Stimulated activated CD4-positive, alpha-beta T cell treated with anti-CD3 and anti-CD28 coated beads, Interleukin-15, amount 100 ng/mL, for 48 hours (primary cell): ENCODE data around the gene KLF4.
A peak's percentile ranks its signal among the peaks of the same experiment; 100 is the strongest.
"Not testable (repeated sequence)": the region's sequence is repeated elsewhere in the genome, so short reads cannot be mapped to it uniquely, and the experiment has no call there.

Experiments used
- DNase-seq, 2 donors: peaks; one replicate each; pipeline ENCODE4 v3.0.0-alpha.2; 2020; ENCODE audit warnings: low read depth in 2 of 2

The KLF4 gene

DNA sequence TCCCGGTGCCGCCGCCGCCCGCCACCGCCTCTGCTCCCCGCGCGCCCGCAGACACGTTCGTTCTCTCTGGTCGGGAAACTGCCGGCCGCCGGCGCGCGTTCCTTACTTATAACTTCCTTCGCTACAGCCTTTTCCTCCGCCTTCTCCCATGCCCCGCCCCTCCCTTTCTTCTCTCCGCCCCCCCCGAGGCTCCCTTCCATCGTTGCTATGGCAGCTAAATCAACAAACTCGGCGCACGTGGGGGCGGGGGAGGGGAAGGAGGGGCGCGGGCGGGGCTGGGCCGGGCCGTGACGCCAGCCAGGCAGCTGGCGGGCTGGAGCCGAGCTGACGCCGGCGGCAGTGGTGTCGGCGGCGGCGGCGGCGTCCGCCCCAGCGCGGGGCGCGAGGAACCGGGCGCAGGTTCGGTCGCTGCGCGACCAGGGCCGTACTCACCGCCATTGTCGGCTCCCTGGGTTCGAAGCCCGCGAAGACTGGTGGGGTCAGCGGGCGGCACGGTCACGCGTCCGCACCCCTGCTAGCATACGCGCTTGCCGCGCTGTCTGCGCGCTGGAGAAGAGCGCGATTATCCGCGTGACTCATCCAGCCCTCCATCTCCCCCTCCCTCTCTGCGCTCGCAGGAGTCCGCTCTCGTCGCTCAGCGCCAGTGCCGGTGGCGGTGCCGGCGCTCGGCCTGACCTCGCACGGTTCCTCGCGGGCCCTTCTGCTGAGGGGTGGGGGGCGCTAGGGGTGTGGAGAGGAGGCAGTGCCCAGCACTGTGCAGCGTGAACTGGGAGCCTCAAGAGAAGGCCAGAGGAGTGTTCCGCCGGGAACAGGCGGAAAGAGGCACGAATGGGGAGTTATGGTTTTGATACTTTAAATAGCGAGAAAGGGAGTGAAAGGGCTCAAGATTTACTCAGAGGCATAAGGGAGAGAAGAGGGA lies at the start of gene KLF4:
TSS of gene KLF4 (minus strand) at position 83 of the 919 bp plus-strand sequence. CDS start 597 bp downstream, outside the sequence.
- peak; percentile 64 to 67 for DNase-seq

DNA sequence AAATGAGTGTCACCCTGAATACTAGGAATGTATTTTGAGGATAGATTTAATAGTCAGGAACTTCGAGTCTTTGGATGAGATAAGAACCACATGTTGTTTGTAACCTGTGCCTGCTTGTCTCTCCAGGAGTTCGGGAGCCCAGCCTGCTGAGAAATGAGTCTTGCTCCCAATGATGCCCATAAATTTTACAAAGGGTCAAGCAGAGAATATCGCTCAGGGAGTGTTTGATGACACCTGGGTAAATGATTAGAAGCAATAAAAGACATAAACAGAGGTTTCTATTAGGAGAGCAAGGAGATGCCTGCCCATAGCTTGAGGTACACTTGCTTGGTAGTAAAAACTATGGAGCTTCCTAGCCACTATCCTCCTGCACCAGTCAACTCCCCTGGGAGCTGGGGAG lies 46.9 kb upstream of the KLF4 start:
- no peak for DNase-seq

DNA sequence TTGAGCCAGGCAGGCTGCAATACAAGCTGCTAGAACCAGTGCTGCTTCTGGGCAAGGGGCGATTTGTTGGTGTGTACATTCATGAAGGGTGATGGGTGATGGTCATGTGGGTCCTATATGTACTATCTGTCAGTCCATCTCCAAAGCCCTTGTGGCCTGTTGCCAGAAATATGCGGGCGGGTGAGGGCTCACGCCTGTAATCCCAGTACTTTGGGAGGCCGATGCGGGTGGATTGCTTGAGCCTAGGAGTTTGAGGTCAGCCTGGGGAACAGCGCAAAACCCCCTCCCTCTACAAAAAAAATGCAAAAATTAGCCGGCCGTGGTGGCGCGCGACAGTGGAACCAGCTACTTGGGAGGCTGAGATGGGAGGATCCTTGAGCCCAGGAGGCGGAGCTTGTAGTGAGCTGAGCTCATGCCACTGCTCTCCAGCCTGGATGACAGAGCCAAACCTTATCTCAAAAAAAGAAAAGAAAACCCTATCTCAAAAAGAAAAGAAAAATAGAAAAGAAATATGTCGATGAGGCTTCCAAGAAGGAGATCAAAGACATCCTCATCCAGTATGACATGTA lies 45.0 kb upstream of the KLF4 start:
- no peak for DNase-seq

DNA sequence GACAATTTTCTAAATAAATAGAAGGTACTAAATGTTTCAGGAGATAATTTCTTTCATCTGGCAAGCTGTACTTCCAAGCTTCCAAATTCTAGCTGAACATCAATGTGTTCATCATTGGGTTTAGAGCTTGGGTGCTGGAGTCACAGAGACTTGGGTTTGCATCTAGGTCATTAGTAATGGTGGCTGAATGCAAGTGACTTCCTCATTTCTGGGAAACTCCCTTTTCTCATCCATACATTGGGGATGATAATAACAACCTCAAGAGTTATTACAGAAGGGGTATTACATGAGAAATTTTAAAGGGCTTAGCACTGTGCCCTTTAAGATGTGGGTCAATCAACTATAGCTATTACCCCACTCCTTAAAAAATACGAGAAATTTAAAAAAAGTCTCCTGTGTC lies 41.1 kb upstream of the KLF4 start:
- no peak for DNase-seq

DNA sequence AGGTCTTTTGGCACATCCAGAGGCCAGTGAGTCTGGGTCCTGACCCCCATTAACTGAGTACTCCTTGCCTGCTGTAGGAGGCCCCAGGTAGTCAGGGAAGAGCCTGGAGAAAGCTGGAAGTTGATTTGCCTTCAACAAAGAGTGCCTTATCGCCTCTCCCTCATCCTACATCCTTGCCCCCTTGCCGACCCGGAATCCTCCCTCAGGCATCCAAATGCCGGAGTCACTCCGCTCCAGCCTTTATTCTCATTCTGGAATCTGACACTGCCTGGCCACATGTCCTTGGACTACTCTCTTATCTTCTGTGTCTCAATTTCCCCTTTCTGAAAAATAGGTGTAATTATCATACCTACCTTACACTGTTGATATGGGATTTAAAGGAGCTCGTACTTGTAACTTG lies 39.1 kb upstream of the KLF4 start:
- DNase-seq, result no peak

DNA sequence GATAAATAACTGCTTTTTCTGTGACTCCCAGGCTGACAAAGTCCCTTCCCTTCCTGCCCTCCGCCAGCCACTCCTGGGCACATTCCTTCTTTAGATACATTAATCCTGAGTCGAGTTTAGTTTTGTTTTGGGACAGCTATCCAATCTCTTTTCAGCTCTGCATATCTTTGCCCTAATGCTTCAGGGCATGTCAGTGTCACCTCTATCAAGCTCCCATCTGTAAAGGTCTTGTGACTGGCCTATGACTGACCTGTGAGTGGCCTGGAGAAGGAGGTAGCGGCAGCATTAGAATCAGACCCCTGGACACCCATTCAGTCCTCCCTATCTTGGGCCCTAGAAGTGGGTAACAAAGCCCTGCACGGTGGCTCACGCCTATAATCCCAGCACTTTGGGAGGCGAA lies 34.0 kb upstream of the KLF4 start:
- DNase-seq, result no peak

DNA sequence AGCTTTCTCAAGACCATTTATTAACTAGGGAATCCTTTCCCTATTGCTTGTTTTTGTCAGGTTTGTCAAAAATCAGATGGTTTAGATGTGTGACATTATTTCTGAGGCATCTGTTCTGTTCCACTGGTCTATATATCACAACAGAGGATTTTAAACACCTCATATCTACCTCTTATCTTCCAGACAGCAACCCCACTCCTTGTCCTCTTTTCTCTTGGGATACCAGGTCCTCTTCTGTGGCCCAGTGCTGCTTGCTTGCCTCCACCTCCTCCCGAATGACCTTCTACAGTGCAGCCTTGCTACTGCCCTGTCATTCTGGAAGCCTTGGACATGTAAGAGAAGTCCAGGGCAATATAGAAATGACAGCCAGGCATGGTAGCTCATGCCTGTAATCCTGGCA lies 30.6 kb upstream of the KLF4 start:
- DNase-seq, result no peak

DNA sequence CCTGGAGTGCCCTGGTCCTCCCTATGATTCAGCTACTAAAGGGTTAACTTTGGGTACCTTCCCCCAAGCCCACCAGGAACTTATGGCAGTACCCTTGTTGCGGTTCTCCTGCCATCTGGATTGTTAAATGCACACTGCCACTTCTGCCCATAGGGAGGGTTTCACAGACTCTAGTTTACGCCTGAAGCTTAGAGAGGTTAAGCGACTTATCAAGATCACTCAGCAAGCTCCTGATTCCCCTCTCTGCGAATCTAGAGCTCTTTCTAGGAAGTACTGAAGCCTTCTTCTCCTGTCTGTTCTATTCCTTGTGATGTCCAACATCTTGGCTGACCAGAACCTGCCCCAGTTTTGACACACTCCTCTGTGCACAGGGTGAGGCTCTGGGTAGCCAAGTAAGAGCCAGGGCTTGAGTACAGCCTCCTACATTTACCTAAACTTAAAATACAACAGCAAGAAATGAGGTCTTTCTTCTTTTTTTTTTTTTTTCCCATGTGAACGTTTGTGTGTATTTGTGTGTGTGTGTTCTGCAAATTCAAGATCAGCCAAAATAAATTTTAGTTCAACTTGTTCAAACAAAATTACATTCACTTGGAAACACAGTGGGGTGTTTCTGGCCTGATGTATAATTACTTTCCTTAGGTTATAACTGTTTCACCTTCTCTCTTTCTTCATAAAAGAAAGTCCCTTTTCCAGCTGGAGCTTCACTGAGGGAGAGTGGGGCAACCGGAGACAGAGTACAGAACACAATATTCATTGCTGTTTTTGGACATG lies 28.7 kb upstream of the KLF4 start:
- DNase-seq, result no peak

DNA sequence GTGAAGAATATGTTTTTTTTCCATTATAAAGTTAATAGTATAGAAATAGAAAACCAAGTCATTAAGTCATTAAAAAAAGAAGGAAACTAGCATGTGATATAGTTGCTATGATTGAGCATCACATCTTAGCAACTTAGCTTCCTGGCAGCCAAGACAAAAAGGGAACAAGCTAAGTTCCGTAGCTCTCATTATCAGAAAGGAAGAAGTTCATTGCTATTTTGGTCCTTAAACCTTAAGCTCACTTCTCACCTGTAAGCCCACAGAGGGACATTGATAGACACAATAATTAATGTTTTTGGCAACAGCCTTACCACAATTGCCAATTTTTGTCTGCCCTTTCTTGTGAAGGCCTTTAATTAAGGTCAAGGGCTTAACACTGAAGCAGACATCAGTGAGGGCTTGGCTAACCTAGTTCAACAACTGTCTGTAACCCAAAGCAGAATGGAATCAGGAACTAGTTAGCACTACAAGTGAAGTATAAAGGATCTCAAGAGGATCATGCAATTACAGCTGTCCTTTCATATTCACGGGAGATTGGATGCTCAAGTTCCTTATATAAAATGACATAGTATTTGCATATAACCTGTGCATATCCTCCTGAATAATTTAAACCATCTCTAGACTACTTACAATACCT lies 24.0 kb upstream of the KLF4 start:
- DNase-seq, result no peak

DNA sequence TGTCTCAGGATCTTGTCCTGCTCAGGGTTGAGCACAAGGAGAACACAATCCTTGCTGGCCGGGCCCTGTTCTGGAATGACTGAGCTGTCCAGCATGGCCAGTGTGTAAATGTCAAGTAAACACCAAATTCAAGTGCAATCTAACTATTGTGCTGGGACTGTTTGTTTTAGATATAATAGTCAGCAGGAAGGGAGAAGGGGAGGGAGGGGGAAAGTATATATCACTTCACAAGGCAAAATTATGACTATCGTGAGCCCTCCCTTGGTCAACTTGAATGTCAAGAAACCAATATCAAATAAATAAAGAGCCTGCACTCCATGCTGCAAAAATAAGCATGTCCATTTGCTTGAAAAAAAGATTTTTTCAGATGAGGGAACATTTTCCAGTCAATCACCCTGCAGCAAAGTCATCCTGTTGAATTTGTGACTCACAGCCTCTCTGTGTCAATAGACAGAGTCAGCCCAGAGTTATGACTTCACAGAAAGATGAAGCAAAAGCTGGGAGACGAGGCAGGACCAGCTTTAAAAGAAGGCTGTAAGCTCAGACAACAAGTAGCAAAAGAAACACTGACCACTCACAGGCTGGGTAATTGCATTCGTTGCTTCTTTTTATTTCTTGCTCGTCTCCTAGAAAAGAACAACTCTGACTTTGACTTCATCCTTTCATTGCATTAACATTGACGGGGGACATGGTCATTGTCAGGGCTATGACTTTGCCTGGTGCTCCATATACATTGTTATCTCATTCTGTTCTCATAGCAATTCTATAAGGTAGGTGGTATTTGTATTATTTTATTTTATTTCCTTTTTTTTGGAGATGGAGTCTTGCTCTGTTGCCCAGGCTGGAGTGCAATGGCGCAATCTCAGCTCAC lies 15.3 kb upstream of the KLF4 start:
- DNase-seq, result no peak

DNA sequence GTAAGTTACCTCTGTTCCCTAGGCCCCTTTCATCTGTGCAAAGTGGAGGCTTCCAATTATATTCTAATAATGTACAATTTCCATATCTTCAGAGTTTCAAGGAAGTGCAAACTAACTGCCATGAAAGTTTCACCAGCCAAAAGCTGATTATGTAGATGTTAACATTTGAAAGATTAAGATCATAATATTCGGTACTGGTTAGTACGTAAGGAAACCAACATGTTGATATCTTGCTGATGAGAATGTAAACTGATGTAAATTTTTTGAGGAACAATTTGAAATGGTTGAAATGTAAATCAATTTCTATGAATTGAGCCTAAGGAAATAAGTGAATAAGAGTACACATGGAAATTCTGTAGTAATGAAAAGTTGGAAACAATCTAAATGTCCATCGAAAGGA lies 12.9 kb upstream of the KLF4 start:
- DNase-seq, result no peak

DNA sequence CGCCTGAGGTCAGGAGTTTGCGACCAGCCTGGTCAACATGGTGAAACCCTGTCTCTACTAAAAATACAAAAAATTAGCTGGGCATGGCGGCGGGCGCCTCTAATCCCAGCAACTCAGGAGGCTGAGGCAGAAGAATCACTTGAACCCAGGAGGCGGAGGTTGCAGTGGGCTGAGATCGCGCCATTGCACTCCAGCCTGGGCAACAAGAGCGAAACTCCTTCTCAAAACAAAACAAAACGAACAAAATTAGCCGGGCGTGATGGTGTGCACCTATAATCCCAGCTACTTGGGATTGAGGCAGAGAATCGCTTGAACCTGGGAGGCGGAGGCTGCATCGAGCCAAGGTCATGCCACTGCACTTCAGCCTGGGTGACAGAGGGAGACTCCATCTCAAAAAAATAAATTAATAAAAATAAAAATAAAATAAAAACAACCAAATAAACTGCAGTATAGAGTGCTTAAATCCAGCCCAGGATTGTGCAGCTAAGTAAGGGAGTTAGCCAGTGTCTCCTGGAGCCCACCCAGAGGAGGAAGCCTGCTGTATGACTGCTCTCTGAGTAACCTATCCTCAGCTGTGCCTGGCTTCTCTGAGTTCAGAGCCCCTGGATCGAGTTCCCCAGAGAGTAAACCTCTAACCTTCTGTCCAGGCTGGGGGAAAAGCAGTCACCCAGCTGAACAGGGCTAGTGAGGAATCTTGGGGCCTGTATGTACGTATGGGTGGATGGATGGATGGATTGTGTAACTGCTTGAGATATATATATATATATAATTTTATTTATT lies 11.0 kb upstream of the KLF4 start:
- not testable (repeated sequence) for DNase-seq

DNA sequence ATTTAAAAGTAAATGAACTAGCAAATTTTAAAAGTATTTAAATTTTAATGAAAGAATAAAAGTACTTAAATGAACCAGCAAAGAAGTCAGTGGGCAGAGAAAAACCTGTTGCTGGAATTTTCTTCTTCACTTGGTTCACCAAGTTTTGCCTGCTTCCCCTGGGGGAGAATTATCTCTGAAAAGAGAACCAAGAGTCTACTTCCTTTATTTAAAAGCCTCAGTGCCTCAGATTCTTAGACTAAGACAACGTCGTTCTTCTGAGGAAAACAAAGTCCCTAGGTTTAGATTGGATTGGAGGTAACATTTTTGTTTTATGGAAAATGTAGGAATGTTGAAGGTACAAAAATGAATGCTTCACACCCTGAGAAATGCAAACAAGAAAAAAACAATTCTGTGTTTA lies 7.4 kb upstream of the KLF4 start:
- DNase-seq, result no peak

DNA sequence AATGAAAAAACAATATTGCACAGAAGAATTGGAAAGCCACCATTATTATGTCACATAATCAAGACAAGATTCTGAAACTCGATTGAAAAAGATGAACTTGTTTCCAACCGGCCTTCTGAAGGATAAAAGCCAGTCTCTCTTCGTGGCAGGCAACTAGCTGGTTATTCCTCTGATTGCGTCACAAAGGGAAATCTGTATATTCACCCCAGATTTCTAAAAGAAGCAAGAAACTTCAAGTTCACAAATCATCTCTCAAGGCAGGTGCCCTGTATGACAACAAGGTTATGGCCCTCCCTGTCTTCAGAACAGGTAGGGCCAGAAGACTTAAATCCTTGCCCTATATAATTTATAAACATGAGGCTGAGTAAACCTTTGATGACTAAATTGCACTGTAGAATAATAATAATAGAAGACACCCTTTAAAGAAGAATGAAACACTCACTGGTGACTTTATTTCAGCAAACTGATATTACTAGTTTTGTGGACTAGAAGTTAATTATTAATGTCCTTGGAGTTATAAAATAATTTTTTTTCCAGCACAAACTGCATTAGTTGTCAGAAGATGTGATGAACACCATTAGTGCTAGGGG lies 2.9 kb upstream of the KLF4 start:
- DNase-seq, result no peak

DNA sequence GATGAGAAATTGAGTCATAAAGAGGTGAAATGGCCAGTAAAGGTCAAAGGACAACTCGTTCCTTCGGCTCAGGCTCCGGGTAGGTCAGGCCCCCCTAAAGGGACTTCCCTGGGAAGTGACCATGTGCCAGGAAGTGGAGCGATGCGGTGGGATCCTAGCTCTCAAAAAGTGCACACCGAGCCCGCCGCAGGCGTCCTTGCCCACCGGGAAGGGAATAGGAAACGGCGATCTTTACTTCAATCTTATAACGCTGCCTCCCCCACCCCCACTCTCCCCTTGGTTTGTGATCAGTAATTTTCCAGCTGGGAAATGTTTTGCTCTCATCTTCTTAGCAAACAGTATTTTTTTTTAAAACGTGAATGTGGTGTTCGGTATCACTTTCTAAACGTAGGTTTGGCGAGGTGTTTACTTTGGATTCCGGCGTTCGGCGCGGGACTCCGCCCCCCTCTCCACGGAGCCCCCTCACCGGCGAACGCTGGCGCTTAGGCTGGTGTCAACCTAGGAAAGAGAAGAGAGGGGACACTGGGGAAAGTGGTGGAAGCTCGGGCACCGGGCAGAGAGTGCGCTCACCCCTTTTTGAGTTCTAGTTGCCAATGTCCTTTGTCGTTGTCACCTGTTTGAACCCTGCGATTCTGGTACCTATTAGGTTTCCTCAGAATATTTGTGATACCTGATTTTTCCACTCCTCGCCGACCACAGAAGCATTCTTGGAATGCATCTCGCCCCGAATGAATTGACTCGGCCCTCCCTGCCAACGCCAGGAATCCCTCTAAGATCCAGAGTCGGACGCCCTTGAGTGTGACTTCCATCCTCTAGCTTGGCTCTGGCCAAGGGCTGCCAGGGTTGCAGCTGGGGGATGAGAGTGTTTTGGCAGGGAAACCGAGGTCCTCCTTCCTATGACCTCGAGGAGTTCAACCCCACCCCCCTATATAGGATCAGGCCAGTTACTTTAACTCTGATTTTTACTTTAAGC lies 1.8 kb upstream of the KLF4 start:
- DNase-seq, result no peak

DNA sequence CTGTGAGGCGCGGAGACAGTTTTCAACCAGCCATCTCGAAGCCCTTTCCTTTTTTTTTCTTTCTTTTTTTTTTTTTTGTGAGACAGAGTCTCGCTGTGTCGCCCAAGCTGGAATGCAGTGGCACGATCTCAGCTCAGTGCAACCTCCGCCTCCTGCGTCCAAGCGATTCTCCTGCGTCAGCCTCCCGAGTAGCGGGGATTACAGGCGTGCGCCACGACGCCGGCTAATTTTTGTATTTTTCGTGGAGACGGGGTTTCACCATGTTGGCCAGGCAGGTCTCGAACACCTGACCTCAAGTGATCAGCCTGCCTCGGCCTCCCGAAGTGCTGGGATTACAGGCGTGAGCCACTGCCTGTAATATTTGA lies 1.0 kb upstream of the KLF4 start:
- not testable (repeated sequence) for DNase-seq

DNA sequence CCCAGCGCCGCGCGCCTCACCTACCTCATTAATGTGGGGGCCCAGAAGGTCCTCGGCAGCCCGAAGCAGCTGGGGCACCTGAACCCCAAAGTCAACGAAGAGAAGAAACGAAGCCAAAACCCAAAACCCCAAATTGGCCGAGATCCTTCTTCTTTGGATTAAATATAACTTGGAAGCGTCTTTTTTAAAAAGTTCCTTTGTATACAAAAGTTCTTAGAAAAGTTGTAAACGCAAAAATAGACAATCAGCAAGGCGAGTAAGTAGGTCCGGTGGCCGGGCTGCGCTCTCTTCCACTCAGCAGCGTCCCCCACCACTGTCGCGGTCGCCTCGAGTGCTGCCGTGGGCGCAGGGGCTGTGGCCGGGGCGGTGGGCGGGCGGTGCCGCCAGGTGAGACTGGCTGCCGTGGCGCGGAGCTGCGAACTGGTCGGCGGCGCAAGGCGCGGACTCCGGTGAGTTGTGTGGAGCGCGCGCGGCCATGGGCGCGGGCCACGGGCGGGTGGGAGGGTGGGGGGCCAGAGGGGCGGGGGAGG lies 360 bp downstream of the KLF4 start:
- no peak for DNase-seq

DNA sequence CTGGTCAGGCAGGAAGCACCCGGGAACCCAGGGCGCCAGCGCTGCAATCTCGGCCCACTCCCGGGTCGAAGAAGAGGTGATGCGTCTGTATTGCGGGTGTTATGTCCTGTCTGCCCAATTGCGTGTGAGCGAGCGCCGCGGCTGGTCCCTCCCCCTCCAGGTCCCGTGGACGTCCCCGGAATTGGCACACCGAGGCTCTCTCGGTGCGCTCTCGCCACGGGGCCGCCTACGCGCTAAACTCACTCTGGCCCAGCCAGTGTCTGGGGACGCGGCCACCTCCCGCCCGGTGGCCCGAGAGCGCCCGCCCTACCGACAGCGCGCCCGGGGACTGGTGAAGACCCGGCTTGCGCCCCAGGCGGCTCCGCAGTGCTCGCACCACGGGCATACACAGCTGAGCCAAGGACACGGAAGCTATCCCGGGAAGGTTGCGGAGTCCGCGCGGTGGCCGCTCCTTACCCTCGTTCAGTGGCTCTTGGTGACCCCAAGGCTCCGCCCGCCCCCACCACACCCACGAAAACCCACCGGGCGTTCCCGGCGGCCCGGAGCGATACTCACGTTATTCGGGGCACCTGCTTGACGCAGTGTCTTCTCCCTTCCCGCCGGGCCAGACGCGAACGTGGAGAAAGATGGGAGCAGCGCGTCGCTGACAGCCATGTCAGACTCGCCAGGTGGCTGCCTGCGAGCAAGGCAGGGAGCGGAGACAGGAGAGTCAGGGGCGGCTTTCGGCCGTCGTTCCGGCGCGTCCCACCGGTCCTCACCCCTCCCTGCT lies 1.0 kb downstream of the KLF4 start:
- DNase-seq, result no peak
